Omental fat pad (tissue), 4 donors: ENCODE results near the gene RALGAPA1. TPM values are rescaled to one million over a fixed set of nuclear protein-coding genes. Genes with fewer than 3 reads are reported as not detected.

Experiments
- ATAC-seq: fragments of 150-250 bp; one replicate; pipeline ENCODE4 v1.9.1; 2016; ENCODE audit warnings: mild to moderate bottlenecking, moderate library complexity; ENCODE audit not compliant: low FRiP score
- DNase-seq: peaks from one replicate; pipeline ENCODE4 v3.0.0-alpha.2; 2019; ENCODE audit warnings: low spot score
- CTCF ChIP-seq, 3 donors: fragments of 450-650 bp; IDR thresholded peaks; one replicate each; pipeline ENCODE4 v1.5.1; 2016 to 2017; ENCODE audit warnings: antibody characterized with exemption in 3 of 3, mild to moderate bottlenecking in 3 of 3, moderate library complexity in 2 of 3
- total RNA-seq, 4 donors: library from RNA; depleted of rRNA; stranded (reverse); fragments of >200 nt; gene quantifications; one replicate each; pipeline ENCODE4 v1.1.0, GENCODE V29; 2016

The RALGAPA1 gene
- total RNA-seq, 4 donors from 2014 or later, result 43.5 to 79.0 (median 54.9) TPM

- ATAC-seq, result no peak
- no peak for TF ChIP-seq CTCF (IDR thresholded peaks at IDR 0.05)
- no peak for DNase-seq
Observed at GRCh38 chr14:35818346-35819115, 9.4 kb upstream of the RALGAPA1 start.

- no peak for TF ChIP-seq CTCF (IDR thresholded peaks at IDR 0.05)
- ATAC-seq (no peak), DNase-seq (peak; percentile 53)
Observed at GRCh38 chr14:35814371-35815005, 5.4 kb upstream of the RALGAPA1 start.

- DNase-seq, result no peak
- TF ChIP-seq CTCF (IDR thresholded peaks at IDR 0.05), result no peak
- no peak for ATAC-seq
Observed at GRCh38 chr14:35810963-35811362, 1.9 kb upstream of the RALGAPA1 start.

GRCh38 chr14:35809597-35809996 lies 502 bp upstream of the RALGAPA1 start:
- ATAC-seq (no peak), DNase-seq (no peak)
- TF ChIP-seq CTCF (IDR thresholded peaks at IDR 0.05), result no peak

GRCh38 chr14:35808076-35808637 lies 938 bp downstream of the RALGAPA1 start:
- ATAC-seq (peak; percentile 7), DNase-seq (no peak)
- TF ChIP-seq CTCF (IDR thresholded peaks at IDR 0.05), result no peak

- DNase-seq, result no peak
- no peak for TF ChIP-seq CTCF (IDR thresholded peaks at IDR 0.05)
- no peak for ATAC-seq
Observed at GRCh38 chr14:35807131-35807961, 1.7 kb downstream of the RALGAPA1 start.
